Fibroblast of skin of right quadriceps (primary cell): Measurements from ENCODE around the gene ADAMTSL1.

Experiments
- DNase-seq: peaks from one replicate; pipeline ENCODE4 v3.0.0-alpha.2; 2013

ADAMTSL1 gene

DNA sequence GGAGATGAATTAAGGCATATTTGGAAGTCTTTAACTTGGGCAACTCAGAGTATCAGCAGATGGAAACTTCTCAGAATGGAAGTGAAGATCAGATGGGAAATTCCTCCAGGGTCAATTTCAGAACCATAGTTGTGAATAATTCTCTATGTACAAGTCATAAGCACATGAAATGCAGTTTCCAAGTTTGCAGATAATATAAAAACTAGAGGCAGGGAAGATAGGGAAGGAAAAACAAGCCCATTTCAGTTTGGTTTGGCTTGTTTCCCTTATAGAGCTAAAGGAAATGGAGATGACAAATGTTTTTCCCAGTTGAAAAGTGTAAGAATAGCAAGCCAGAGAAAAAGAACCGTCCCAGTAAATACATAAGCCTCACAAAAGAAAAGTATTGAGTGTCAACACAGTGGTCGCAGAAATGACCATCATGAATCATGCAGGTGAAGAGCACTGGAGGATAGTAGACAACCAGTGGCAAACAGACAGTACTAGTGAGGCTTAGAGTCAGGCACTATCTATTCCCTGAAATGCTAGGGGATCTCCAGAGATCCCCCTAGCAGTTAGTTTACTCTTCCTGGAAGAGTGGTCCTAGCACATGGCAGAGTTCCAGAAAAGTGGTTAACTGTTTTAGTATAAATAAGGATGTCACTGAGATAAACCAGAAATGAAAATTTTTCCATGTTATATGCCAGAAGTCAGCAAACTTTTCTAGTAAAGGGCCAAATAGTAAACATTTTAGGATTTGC is 313.1 kb downstream of the ADAMTSL1 start:
- no peak for DNase-seq

GRCh38 chr9:18788256-18788655 is 314.3 kb downstream of the ADAMTSL1 start:
- DNase-seq = no peak

DNA sequence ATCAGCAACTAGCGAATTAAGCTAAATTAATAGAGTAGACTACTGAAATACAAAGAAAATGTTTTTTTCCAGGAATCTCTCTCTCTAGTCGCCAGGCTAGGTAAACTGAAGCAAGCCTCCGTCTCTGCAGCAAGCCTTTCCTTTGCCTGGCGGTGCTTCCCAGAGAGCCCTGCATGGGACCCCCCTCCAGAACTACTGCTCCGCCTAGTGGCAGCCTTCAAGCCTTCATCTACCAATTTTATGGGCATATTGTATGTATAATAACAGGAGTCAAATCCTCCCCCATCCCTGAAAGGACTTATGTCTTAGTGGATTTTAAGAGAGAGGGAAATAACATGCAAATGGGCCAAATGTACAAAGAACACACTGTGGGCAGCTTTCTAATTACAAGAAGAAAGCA is 317.1 kb downstream of the ADAMTSL1 start:
- DNase-seq = peak; percentile 23

- DNase-seq = no peak
Observed at GRCh38 chr9:18793122-18793521, 319.2 kb downstream of the ADAMTSL1 start.

GRCh38 chr9:18795947-18796671 is 322.2 kb downstream of the ADAMTSL1 start:
- peak; percentile 70 for DNase-seq

DNA sequence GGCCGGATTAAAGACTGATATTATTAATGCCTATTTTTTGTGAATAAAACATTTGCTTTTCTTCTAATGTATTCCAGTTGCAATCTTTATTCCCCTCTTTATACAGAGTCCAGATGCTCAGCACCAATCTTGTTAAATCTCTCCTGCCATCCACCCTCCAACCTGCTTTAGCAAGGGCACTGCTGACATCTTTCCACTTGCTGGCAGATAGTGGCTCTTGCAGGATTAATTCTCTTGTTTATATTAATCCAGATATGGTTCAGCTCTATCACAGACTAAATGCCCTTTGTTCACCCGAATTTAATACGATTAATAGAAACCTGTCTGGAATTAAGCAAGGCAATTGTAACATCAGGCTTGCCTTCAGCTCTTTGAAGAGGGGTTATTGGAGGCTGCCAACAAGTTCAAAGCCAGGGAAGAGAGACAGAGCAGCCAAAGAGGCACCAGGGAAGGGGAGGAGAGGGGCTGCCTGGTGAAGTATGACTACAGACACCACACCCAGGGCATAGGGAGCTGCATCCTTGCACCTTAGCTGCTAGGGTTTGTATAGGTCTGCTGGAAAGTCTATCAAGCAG is 322.8 kb downstream of the ADAMTSL1 start:
- no peak for DNase-seq

GRCh38 chr9:18798106-18798505 is 324.2 kb downstream of the ADAMTSL1 start:
- no peak for DNase-seq

GRCh38 chr9:18798508-18799290 is 324.7 kb downstream of the ADAMTSL1 start:
- no peak for DNase-seq

DNA sequence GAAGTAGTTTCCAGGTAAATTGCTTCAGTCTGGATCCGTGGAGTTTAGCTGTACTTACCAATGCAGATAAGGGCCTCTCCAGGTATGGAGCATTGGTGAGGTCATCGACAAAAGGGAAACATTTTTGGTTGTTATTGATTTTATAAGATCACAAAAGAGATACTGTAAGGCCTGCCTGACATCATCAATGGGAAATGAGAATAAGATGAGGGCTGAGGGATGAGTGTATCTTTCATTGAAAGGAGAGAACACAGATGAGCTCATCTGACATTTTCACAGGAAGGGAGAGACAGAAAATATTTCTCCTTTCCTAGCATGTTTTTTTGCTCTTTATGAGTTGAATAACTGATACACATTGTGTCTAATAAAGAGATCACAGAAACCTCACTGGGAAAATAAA is 325.5 kb downstream of the ADAMTSL1 start:
- no peak for DNase-seq

- no peak for DNase-seq
Observed at GRCh38 chr9:18800579-18800978, 326.6 kb downstream of the ADAMTSL1 start.

DNA sequence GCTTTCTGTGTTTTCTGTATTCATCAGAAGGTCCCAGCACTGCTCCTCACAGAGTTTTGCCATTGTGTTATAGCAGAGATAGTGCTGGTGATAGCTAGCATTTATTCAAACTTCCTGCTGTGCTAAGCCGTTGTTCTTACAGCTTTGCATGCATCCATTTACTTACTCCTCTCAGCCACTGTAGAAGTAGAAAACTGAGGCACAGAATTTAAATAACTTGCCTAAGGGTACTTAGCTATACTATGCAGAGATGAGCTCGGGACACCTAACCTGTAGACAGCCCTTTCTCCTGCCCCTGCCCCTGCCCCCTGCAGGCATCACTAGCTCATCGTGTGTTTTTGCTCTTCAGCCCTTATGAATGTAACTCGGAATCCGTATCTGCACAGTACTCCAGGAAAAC is 331.4 kb downstream of the ADAMTSL1 start:
- DNase-seq = no peak

GRCh38 chr9:18806232-18807080 is 332.5 kb downstream of the ADAMTSL1 start:
- no peak for DNase-seq

DNA sequence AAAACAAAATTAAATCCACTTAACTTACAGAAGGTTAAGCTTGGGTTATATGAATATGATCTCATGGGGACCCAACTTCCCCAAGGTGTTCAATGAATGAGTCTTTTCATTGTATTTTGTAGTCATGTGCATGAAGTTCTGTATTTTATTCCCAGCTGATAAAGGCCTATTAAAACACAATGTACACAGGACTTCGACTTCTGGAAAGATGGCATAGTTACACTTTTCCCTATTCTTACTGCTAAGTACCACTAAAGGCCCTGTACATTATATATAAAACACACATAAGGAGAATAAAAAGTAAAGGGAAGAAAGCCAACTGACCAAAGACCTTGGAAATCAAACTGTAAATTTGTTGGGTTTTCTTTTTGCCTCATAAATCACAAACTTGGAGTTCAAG is 336.6 kb downstream of the ADAMTSL1 start:
- no peak for DNase-seq

- no peak for DNase-seq
Observed at GRCh38 chr9:18811171-18811570, 337.2 kb downstream of the ADAMTSL1 start.

- DNase-seq = no peak
Observed at GRCh38 chr9:18819418-18819817, 345.5 kb downstream of the ADAMTSL1 start.

DNA sequence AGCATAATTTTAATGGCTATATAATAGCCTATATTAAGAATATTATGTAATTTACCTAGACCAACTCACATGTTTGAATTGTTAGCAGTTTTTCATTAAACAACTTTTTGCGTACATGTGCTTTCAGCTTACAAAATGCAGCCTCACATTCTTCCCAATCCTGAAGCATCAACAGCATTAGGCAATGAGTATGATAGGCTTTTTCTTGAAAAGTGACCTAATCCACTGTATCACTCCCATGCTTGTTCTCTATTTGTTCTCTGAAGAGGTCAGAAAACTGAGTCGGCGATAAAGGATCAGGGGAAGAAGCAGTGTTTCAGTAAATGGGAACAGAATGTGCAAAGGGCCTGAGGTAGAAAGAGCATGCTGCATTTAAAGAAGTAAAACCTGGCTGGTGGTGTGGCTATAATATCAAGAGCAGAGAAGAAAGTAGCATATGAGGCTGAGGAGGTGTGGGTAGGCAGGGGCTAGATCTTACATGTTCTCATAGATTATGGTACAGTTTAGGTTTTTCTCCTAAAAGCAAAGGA is 346.7 kb downstream of the ADAMTSL1 start:
- DNase-seq = no peak

GRCh38 chr9:18821788-18822187 is 347.8 kb downstream of the ADAMTSL1 start:
- no peak for DNase-seq

DNA sequence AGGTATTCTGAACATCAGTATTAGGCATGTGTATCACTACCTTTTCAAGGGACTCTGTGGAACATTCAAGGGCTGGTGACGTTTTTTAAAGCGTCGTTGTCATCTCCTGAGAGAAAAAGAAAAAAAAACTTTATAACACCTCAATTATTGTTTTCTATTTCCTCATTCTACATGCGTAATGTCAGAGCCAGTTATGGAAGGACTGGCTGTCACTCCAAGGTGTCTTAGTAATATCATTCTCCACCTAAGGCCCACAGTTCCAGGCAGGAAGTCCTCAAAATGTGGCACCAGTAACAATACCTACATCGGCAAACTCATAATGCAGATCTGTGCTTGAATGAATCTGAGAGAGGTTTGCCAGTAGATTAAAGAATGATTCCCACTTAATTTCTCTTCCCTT is 348.9 kb downstream of the ADAMTSL1 start:
- DNase-seq = no peak

DNA sequence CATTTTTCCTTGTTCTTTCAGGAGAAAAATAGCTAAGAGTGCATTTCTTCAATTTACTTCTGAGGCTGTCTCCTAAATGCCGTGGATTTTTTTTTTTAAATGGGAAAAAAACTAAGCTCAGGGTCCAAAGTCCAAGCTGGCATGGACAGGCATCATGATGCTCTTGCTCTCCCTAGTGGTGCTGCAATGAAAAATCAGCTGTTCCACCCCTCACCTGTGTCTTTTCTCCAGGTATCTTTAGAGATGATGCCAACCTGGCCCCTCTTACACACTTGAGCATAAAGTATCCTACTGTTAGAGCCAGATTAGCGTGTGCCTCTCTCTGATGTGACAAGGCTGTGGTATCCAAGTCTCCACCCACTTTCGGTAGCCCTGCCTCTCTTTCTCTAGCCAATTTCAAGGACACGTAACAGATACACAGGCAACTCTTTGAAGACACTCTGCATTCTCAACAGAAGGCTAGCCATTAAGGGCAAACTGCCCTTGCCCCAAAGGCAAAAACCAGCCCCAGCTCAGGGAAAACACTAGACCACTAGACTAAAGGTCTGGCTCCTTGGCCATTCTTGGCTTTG is 350.2 kb downstream of the ADAMTSL1 start:
- no peak for DNase-seq

- no peak for DNase-seq
Observed at GRCh38 chr9:18825656-18826170, 351.8 kb downstream of the ADAMTSL1 start.

DNA sequence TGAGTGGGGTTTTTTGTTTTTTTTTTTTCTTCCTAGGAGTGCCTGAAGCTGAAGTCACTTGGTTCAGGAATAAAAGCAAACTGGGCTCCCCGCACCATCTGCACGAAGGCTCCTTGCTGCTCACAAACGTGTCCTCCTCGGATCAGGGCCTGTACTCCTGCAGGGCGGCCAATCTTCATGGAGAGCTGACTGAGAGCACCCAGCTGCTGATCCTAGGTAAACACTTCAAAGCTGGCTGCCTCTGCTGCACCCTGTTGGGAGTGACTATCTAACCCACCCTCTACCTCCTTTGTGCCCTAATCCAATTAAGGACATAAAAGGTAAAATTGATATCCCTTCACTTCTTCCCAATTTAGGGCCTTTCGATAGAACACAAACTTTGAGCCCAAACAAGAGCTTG is 352.3 kb downstream of the ADAMTSL1 start:
- no peak for DNase-seq

GRCh38 chr9:18829066-18829465 is 355.1 kb downstream of the ADAMTSL1 start:
- DNase-seq = no peak
